Astrocyte (in vitro differentiated cells and primary cell): ENCODE results near the gene PLSCR1. TPM values are rescaled to one million over a fixed set of nuclear protein-coding genes. Genes with fewer than 3 reads are reported as not detected.

ENCODE experiments used
- DNase-seq: peaks from one replicate; pipeline ENCODE4 v3.0.0-alpha.2; 2010; ENCODE audit warnings: low read depth
- FAIRE-seq: peaks from 2 replicates; lab custom pipeline; 2011; peaks lifted over from hg19 to GRCh38; lab: Jason Lieb, UNC
- H2AFZ ChIP-seq: 2 replicates; pipeline ENCODE4 v1.6.0; 2012; ENCODE audit warnings: low read depth, low read length, inconsistent platforms
- H3K27ac ChIP-seq: 2 replicates; pipeline ENCODE4 v1.5.1; 2011; ENCODE audit warnings: low read depth, low read length, inconsistent platforms
- H3K27me3 ChIP-seq: 2 replicates; pipeline ENCODE4 v1.6.0; 2011; ENCODE audit warnings: low read length, inconsistent platforms; ENCODE audit not compliant: insufficient read depth
- H3K36me3 ChIP-seq: 2 replicates; pipeline ENCODE4 v1.5.1; 2011; ENCODE audit warnings: low read length, inconsistent platforms; ENCODE audit not compliant: insufficient read depth
- H3K4me1 ChIP-seq: 2 replicates; pipeline ENCODE4 v1.5.1; 2011; ENCODE audit warnings: low read length, inconsistent platforms; ENCODE audit not compliant: insufficient read depth
- H3K4me2 ChIP-seq: 2 replicates; pipeline ENCODE4 v1.6.0; 2012; ENCODE audit warnings: low read length, inconsistent platforms
- H3K4me3 ChIP-seq: 2 replicates; pipeline ENCODE4 v1.5.1; 2011; ENCODE audit warnings: low read depth, mild to moderate bottlenecking, low read length, inconsistent platforms; ENCODE audit not compliant: insufficient read depth
- H3K79me2 ChIP-seq: 2 replicates; pipeline ENCODE4 v1.6.0; 2012; ENCODE audit warnings: mild to moderate bottlenecking, low read length, inconsistent platforms; ENCODE audit not compliant: insufficient read depth
- H3K9ac ChIP-seq: 2 replicates; pipeline ENCODE4 v1.6.0; 2012; ENCODE audit warnings: mild to moderate bottlenecking, low read length, inconsistent platforms
- H3K9me3 ChIP-seq: 2 replicates; pipeline ENCODE4 v1.5.1; 2012; ENCODE audit warnings: low read depth, mild to moderate bottlenecking, low read length, inconsistent platforms; ENCODE audit not compliant: insufficient read depth
- H4K20me1 ChIP-seq: 2 replicates; pipeline ENCODE4 v1.6.0; 2012; ENCODE audit warnings: low read length, inconsistent platforms; ENCODE audit not compliant: insufficient read depth
- H3K27ac Mint-ChIP-seq: one replicate; pipeline ENCODE4 v1.8.0; 2021; ENCODE audit warnings: mild to moderate bottlenecking, mixed read lengths; ENCODE audit not compliant: unreplicated experiment
- H3K27me3 Mint-ChIP-seq: one replicate; pipeline ENCODE4 v1.8.0; 2021; ENCODE audit warnings: low read depth, mixed read lengths; ENCODE audit not compliant: unreplicated experiment
- H3K36me3 Mint-ChIP-seq: one replicate; pipeline ENCODE4 v1.8.0; 2021; ENCODE audit warnings: low read depth, mixed read lengths; ENCODE audit not compliant: unreplicated experiment
- H3K4me1 Mint-ChIP-seq: one replicate; pipeline ENCODE4 v1.8.0; 2021; ENCODE audit warnings: low read depth, mixed read lengths; ENCODE audit not compliant: unreplicated experiment
- H3K4me3 Mint-ChIP-seq: one replicate; pipeline ENCODE4 v1.8.0; 2021; ENCODE audit warnings: mild to moderate bottlenecking, moderate library complexity, mixed read lengths; ENCODE audit not compliant: unreplicated experiment
- H3K9me3 Mint-ChIP-seq: one replicate; pipeline ENCODE4 v1.8.0; 2021; ENCODE audit warnings: mild to moderate bottlenecking, mixed read lengths; ENCODE audit not compliant: unreplicated experiment
- CTCF ChIP-seq: IDR thresholded peaks from 2 replicates; pipeline ENCODE4 v1.5.1; 2011; ENCODE audit warnings: low read depth, mild to moderate bottlenecking, inconsistent platforms, low read length, moderate library complexity; ENCODE audit not compliant: insufficient read depth
- EZH2 ChIP-seq: IDR thresholded peaks from 2 replicates; pipeline ENCODE4 v1.6.1; 2012; ENCODE audit warnings: mild to moderate bottlenecking, low read length, inconsistent platforms; ENCODE audit not compliant: insufficient read depth
- total RNA-seq: library from RNA; stranded (reverse); gene quantifications from 2 replicates; pipeline ENCODE4 v1.2.1, GENCODE V29; 2021

Gene PLSCR1
- total RNA-seq, 1 donor from 2014 or later: 178 TPM

GRCh38 chr3:146513386-146514051 is 30.9 kb downstream of the PLSCR1 start:
- FAIRE-seq: peak; percentile 58
- no peaks in the 10 kb centered on the region for H3K79me2 ChIP-seq
- no peak overlapping the region for H3K27ac ChIP-seq
- H4K20me1 ChIP-seq: no peaks in the 10 kb centered on the region
- H3K4me3 ChIP-seq: no peak overlapping the region
- DNase-seq: peak; percentile 26
- H2AFZ ChIP-seq: no peak overlapping the region
- Mint-ChIP-seq H3K4me1 (peaks cover 16% of the 10 kb centered on the region), H3K4me3 (no peak overlapping the region), H3K9me3 (no peaks in the 10 kb centered on the region), H3K27me3 (no peaks in the 10 kb centered on the region), H3K36me3 (peaks cover 5% of the 10 kb centered on the region), H3K27ac (peak overlapping the region; percentile 30)
- TF ChIP-seq EZH2: no peak
- TF ChIP-seq CTCF: no peak
- H3K27me3 ChIP-seq: no peaks in the 10 kb centered on the region
- H3K4me1 ChIP-seq: no peaks in the 10 kb centered on the region
- H3K9ac ChIP-seq: no peak overlapping the region
- no peaks in the 10 kb centered on the region for H3K9me3 ChIP-seq
- no peak overlapping the region for H3K4me2 ChIP-seq
- H3K36me3 ChIP-seq: no peaks in the 10 kb centered on the region

- Histone ChIP-seq H3K36me3 (no peaks in the 10 kb centered on the region), H3K4me2 (no peak overlapping the region), H2AFZ (no peak overlapping the region), H3K27me3 (no peaks in the 10 kb centered on the region), H3K79me2 (no peaks in the 10 kb centered on the region), H3K9ac (no peak overlapping the region), H4K20me1 (no peaks in the 10 kb centered on the region), H3K9me3 (no peaks in the 10 kb centered on the region), H3K27ac (no peak overlapping the region), H3K4me1 (peaks cover 7% of the 10 kb centered on the region), H3K4me3 (no peak overlapping the region)
- Mint-ChIP-seq H3K36me3 (peaks cover 5% of the 10 kb centered on the region), H3K4me1 (peaks cover 34% of the 10 kb centered on the region), H3K4me3 (no peak overlapping the region), H3K27ac (peak overlapping the region; percentile 14), H3K27me3 (no peaks in the 10 kb centered on the region), H3K9me3 (no peaks in the 10 kb centered on the region)
- no peak for TF ChIP-seq CTCF
- FAIRE-seq (no peak), DNase-seq (no peak)
Measured at GRCh38 chr3:146511402-146512134, 32.8 kb downstream of the PLSCR1 start.
